Measurements from ENCODE around the gene PRG3.

DNA sequence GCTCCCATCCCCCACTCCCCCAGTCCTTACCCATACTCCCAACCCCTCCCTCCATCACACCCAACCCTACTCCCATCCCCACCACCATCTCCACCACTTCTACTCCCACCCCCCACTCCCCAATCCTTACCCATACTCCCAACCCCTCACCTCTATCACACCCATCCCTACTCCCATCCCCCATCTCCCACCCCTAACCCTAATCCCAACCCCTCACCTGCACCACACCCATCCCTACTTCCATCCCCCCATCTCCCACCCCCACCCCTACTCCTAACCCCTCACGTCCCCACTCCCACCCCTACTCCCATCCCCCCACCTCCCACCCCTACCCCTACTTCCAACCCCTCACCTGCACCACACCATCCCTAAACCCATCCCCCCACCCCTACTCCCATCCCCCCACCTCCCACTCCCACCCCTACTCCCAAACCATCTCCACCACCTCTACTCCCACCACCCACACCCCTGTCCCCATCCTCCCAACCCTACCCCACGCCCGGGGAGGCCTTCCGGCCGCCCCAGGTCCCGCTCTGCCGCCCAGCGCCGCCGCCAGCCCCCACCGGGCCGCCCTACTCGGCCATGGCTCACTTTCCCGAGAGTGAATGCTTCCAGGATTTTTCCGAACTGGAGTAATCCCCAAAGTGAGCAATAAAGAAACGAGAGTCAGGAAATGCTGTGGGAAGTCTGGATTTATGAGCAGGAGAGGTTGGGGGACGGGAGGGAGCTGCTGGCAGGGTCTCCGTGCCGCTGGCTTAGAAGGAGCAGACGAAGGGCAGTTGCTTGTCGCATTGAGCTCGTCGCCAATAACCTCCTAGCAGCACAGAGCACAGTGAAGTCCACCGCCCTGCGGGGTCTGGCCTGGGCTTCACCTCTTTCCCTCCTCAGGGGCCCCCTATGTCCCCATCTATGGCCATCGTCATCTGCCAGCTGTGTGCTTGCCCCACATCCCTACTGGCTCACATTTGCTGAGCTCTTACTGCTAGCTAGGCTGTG, 4.6 kb downstream of the PRG3 start:
- TF ChIP-seq ZFP30 (CRISPR knock-in tag; IDR thresholded peaks at IDR 0.05), result no peak
- TF ChIP-seq, protein P1, sequence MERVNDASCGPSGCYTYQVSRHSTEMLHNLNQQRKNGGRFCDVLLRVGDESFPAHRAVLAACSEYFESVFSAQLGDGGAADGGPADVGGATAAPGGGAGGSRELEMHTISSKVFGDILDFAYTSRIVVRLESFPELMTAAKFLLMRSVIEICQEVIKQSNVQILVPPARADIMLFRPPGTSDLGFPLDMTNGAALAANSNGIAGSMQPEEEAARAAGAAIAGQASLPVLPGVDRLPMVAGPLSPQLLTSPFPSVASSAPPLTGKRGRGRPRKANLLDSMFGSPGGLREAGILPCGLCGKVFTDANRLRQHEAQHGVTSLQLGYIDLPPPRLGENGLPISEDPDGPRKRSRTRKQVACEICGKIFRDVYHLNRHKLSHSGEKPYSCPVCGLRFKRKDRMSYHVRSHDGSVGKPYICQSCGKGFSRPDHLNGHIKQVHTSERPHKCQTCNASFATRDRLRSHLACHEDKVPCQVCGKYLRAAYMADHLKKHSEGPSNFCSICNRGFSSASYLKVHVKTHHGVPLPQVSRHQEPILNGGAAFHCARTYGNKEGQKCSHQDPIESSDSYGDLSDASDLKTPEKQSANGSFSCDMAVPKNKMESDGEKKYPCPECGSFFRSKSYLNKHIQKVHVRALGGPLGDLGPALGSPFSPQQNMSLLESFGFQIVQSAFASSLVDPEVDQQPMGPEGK (CRISPR knock-in tag; IDR thresholded peaks at IDR 0.05; ENCODE audit: borderline replicate concordance), result no peak
- no peak for TF ChIP-seq ZC3H10 (CRISPR knock-in tag; IDR thresholded peaks at IDR 0.05)
- no peak for TF ChIP-seq RARB (CRISPR knock-in tag; IDR thresholded peaks at IDR 0.05)
- TF ChIP-seq ISL1 (CRISPR knock-in tag; IDR thresholded peaks at IDR 0.05), result no peak
- no peak for TF ChIP-seq OSR1 (CRISPR knock-in tag; IDR thresholded peaks at IDR 0.05)
- TF ChIP-seq, protein P2, sequence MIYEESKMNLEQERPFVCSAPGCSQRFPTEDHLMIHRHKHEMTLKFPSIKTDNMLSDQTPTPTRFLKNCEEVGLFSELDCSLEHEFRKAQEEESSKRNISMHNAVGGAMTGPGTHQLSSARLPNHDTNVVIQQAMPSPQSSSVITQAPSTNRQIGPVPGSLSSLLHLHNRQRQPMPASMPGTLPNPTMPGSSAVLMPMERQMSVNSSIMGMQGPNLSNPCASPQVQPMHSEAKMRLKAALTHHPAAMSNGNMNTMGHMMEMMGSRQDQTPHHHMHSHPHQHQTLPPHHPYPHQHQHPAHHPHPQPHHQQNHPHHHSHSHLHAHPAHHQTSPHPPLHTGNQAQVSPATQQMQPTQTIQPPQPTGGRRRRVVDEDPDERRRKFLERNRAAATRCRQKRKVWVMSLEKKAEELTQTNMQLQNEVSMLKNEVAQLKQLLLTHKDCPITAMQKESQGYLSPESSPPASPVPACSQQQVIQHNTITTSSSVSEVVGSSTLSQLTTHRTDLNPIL (CRISPR knock-in tag; IDR thresholded peaks at IDR 0.05; ENCODE audit: low read depth), result no peak
- TF ChIP-seq ARNTL (CRISPR knock-in tag; IDR thresholded peaks at IDR 0.05; ENCODE audit: borderline replicate concordance, low read depth), result no peak
- TF ChIP-seq ZNF565 (CRISPR knock-in tag; conservative IDR thresholded peaks at IDR 0.05; ENCODE audit: low read depth), result no peak
- TF ChIP-seq TCF4 (CRISPR knock-in tag; IDR thresholded peaks at IDR 0.05; ENCODE audit: borderline replicate concordance), result no peak
- TF ChIP-seq BACH2 (CRISPR knock-in tag; IDR thresholded peaks at IDR 0.05; ENCODE audit: borderline replicate concordance), result no peak
- no peak for TF ChIP-seq PPARA (CRISPR knock-in tag; IDR thresholded peaks at IDR 0.05; ENCODE audit: borderline replicate concordance)

Measured in SK-N-SH treated with all-trans-retinoic acid at 6 μM for 48 hours (cell line).